HUES48 (cell line): ENCODE measurements around the gene CELF6.

Source experiments
- H3K27ac ChIP-seq: one replicate; pipeline ENCODE4 v1.7.0; 2013; ENCODE audit warnings: low read depth, low read length, inconsistent platforms
- H3K27me3 ChIP-seq: 2 replicates; pipeline ENCODE4 v1.6.1; 2013; ENCODE audit warnings: mild to moderate bottlenecking, low read length; ENCODE audit not compliant: control insufficient read depth, insufficient read depth
- H3K36me3 ChIP-seq: 2 replicates; pipeline ENCODE4 v1.6.1; 2013; ENCODE audit warnings: low read length; ENCODE audit not compliant: control insufficient read depth, insufficient read depth
- H3K4me1 ChIP-seq: 2 replicates; pipeline ENCODE4 v1.6.1; 2013; ENCODE audit warnings: mild to moderate bottlenecking, low read length; ENCODE audit not compliant: control insufficient read depth, insufficient read depth
- H3K4me3 ChIP-seq: 2 replicates; pipeline ENCODE4 v1.5.1; 2013; ENCODE audit warnings: mild to moderate bottlenecking, low read depth, low read length
- H3K9ac ChIP-seq: 2 replicates; pipeline ENCODE4 v1.6.1; 2013; ENCODE audit warnings: mild to moderate bottlenecking, low read depth, low read length, moderate library complexity
- H3K9me3 ChIP-seq: 2 replicates; pipeline ENCODE4 v1.6.1; 2013; ENCODE audit warnings: low read length; ENCODE audit not compliant: control insufficient read depth, insufficient read depth

CELF6 gene

GRCh38 chr15:72344602-72345001 lies 24.6 kb upstream of the CELF6 start:
- no peak overlapping the region for H3K9ac ChIP-seq
- H3K4me3 ChIP-seq: no peak overlapping the region
- H3K4me1 ChIP-seq: peaks cover 6% of the 10 kb centered on the region
- no peak overlapping the region for H3K27ac ChIP-seq
- no peaks in the 10 kb centered on the region for H3K27me3 ChIP-seq
- no peaks in the 10 kb centered on the region for H3K9me3 ChIP-seq
- H3K36me3 ChIP-seq: peaks cover 54% of the 10 kb centered on the region

GRCh38 chr15:72342385-72342784 lies 22.4 kb upstream of the CELF6 start:
- Histone ChIP-seq H3K27ac (peak overlapping the region; percentile 31), H3K4me1 (peaks cover 6% of the 10 kb centered on the region), H3K36me3 (peaks cover 39% of the 10 kb centered on the region), H3K9me3 (no peaks in the 10 kb centered on the region), H3K27me3 (no peaks in the 10 kb centered on the region), H3K9ac (no peak overlapping the region), H3K4me3 (no peak overlapping the region)

- Histone ChIP-seq H3K9me3 (no peaks in the 10 kb centered on the region), H3K4me3 (no peak overlapping the region), H3K4me1 (peaks cover 6% of the 10 kb centered on the region), H3K36me3 (peaks cover 30% of the 10 kb centered on the region), H3K27me3 (no peaks in the 10 kb centered on the region), H3K27ac (no peak overlapping the region), H3K9ac (no peak overlapping the region)
Observed at GRCh38 chr15:72341361-72341760, 21.4 kb upstream of the CELF6 start.

GRCh38 chr15:72340366-72340765 lies 20.4 kb upstream of the CELF6 start:
- Histone ChIP-seq H3K27me3 (no peaks in the 10 kb centered on the region), H3K9ac (no peak overlapping the region)

GRCh38 chr15:72339777-72340177 lies 19.8 kb upstream of the CELF6 start:
- no peak overlapping the region for H3K4me3 ChIP-seq
- H3K27me3 ChIP-seq: no peaks in the 10 kb centered on the region
- H3K9me3 ChIP-seq: no peaks in the 10 kb centered on the region
- H3K4me1 ChIP-seq: peaks cover 6% of the 10 kb centered on the region
- H3K27ac ChIP-seq: no peak overlapping the region
- peaks cover 14% of the 10 kb centered on the region for H3K36me3 ChIP-seq
- H3K9ac ChIP-seq: no peak overlapping the region

More at GRCh38 chr15:72340366-72340765, 20.4 kb upstream of the CELF6 start:
- Histone ChIP-seq H3K27ac (no peak overlapping the region), H3K4me1 (peaks cover 6% of the 10 kb centered on the region), H3K4me3 (no peak overlapping the region), H3K36me3 (peaks cover 20% of the 10 kb centered on the region), H3K9me3 (no peaks in the 10 kb centered on the region)

- Histone ChIP-seq H3K4me1 (peaks cover 6% of the 10 kb centered on the region), H3K4me3 (no peak overlapping the region), H3K27me3 (no peaks in the 10 kb centered on the region), H3K36me3 (0 out of 2 replicates have a peak, but pooled peaks cover 4% of the 10 kb centered on the region), H3K9ac (no peak overlapping the region), H3K9me3 (no peaks in the 10 kb centered on the region), H3K27ac (no peak overlapping the region)
Observed at GRCh38 chr15:72338617-72339321, 18.8 kb upstream of the CELF6 start.

- Histone ChIP-seq H3K36me3 (no peaks in the 10 kb centered on the region), H3K4me1 (peaks cover 6% of the 10 kb centered on the region), H3K27me3 (no peaks in the 10 kb centered on the region), H3K27ac (no peak overlapping the region), H3K9me3 (no peaks in the 10 kb centered on the region), H3K9ac (no peak overlapping the region), H3K4me3 (no peak overlapping the region)
Observed at GRCh38 chr15:72338148-72338547, 18.2 kb upstream of the CELF6 start.

- H3K9ac ChIP-seq: no peak overlapping the region
Observed at GRCh38 chr15:72334842-72335241, 14.9 kb upstream of the CELF6 start.

GRCh38 chr15:72331021-72331420 lies 11.1 kb upstream of the CELF6 start:
- no peaks in the 10 kb centered on the region for H3K4me1 ChIP-seq
- no peak overlapping the region for H3K4me3 ChIP-seq
- no peaks in the 10 kb centered on the region for H3K27me3 ChIP-seq
- no peaks in the 10 kb centered on the region for H3K36me3 ChIP-seq
- no peak overlapping the region for H3K27ac ChIP-seq
- H3K9me3 ChIP-seq: no peaks in the 10 kb centered on the region
- H3K9ac ChIP-seq: no peak overlapping the region

More at GRCh38 chr15:72334842-72335241, 14.9 kb upstream of the CELF6 start:
- Histone ChIP-seq H3K27ac (no peak overlapping the region), H3K36me3 (no peaks in the 10 kb centered on the region), H3K4me1 (no peaks in the 10 kb centered on the region), H3K9me3 (no peaks in the 10 kb centered on the region), H3K4me3 (no peak overlapping the region), H3K27me3 (no peaks in the 10 kb centered on the region)

- Histone ChIP-seq H3K9me3 (no peaks in the 10 kb centered on the region), H3K4me3 (no peak overlapping the region)
Observed at GRCh38 chr15:72323752-72324151, 3.8 kb upstream of the CELF6 start.

GRCh38 chr15:72319360-72319984 lies 485 bp downstream of the CELF6 start:
- Histone ChIP-seq H3K9ac (no peak overlapping the region), H3K4me3 (peak overlapping the region; percentile 46), H3K27ac (no peak overlapping the region), H3K36me3 (no peaks in the 10 kb centered on the region), H3K27me3 (peaks cover 44% of the 10 kb centered on the region), H3K9me3 (no peaks in the 10 kb centered on the region), H3K4me1 (no peaks in the 10 kb centered on the region)

More at GRCh38 chr15:72323752-72324151, 3.8 kb upstream of the CELF6 start:
- Histone ChIP-seq H3K27me3 (peaks cover 18% of the 10 kb centered on the region), H3K4me1 (no peaks in the 10 kb centered on the region), H3K9ac (no peak overlapping the region), H3K27ac (no peak overlapping the region), H3K36me3 (no peaks in the 10 kb centered on the region)
